Measurements from ENCODE around the gene BRF1. TPM values are rescaled to one million over a fixed set of nuclear protein-coding genes. Genes with fewer than 3 reads are reported as not detected.

The BRF1 gene
- total RNA-seq, 1 donor from 2014 or later, result 47.7 TPM

DNA sequence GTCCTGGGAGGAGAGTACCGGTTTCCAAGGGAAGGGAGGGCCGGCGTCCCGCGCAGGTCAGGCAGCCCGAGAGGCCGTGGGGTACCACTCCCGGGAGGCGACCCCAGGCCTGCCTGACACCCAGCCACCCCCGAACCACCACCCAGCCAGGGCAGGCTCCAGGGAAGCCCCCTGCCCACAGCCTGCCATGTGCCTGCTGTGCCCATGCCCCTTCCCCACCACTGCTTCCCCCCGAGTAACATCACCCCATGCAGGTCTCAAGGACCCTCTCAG lies 122.0 kb downstream of the BRF1 start:
- TF ChIP-seq, protein P1, sequence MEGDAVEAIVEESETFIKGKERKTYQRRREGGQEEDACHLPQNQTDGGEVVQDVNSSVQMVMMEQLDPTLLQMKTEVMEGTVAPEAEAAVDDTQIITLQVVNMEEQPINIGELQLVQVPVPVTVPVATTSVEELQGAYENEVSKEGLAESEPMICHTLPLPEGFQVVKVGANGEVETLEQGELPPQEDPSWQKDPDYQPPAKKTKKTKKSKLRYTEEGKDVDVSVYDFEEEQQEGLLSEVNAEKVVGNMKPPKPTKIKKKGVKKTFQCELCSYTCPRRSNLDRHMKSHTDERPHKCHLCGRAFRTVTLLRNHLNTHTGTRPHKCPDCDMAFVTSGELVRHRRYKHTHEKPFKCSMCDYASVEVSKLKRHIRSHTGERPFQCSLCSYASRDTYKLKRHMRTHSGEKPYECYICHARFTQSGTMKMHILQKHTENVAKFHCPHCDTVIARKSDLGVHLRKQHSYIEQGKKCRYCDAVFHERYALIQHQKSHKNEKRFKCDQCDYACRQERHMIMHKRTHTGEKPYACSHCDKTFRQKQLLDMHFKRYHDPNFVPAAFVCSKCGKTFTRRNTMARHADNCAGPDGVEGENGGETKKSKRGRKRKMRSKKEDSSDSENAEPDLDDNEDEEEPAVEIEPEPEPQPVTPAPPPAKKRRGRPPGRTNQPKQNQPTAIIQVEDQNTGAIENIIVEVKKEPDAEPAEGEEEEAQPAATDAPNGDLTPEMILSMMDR (conservative IDR thresholded peaks at IDR 0.05), result no peak
- peak overlapping the region; percentile 67 for H3K4me3 Mint-ChIP-seq

DNA sequence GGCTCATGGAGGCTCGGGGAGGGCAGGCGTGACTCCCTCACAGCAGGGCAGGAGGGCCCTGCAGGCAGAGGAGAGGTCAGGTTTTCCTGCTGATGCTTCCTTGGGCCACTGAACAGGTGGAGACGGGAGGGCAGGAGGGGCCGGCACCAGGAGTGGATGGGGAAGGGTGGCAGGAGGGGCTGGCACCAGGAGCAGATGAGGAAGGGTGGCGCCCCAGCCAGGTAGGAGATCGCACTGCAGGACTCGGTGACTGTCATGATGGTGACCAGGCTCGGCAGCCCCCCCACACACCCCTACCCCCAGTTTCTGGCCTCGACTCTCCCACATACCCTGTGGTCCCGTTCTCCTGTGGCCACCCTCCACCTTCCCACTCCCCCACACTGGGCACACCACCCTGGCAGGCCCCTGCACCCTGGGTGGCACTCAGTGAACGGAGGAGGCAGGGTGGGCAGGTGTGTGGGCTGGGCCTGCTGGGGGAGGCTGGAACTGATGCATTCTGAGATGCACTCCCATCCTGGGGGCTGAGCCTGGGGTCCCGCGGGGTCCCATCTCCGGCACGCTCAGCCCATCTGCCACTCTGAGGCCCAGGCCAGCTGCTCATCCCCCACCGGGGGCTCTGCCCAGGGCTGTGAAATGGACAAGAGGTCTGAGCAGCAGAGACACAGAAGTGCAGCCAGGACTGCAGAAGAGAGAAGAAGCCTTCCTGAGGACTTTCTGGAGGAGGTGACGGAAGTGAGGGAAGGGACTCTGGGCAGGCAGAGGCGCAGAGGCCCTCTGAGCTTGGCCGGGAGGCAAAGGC lies 122.5 kb downstream of the BRF1 start:
- H3K27me3 Mint-ChIP-seq, result no peaks in the 10 kb centered on the region
- DNase-seq (ENCODE audit: extremely low spot score, unreplicated experiment), result no peak
- TF ChIP-seq, protein P1 (conservative IDR thresholded peaks at IDR 0.05), result no peak
- H3K4me1 Mint-ChIP-seq (ENCODE audit: unreplicated experiment), result no peaks in the 10 kb centered on the region
- H3K9me3 Mint-ChIP-seq, result no peaks in the 10 kb centered on the region
- no peak overlapping the region for H3K27ac Mint-ChIP-seq
- H3K4me3 Mint-ChIP-seq, result peak overlapping the region; percentile 67
- no peaks in the 10 kb centered on the region for H3K36me3 Mint-ChIP-seq

More for the DNA sequence above, 122.0 kb downstream of the BRF1 start:
- no peaks in the 10 kb centered on the region for H3K9me3 Mint-ChIP-seq
- peaks cover 5% of the 10 kb centered on the region for H3K27me3 Mint-ChIP-seq
- no peaks in the 10 kb centered on the region for H3K4me1 Mint-ChIP-seq (ENCODE audit: unreplicated experiment)
- no peak overlapping the region for H3K27ac Mint-ChIP-seq
- no peaks in the 10 kb centered on the region for H3K36me3 Mint-ChIP-seq
- no peak for DNase-seq (ENCODE audit: extremely low spot score, unreplicated experiment)

DNA sequence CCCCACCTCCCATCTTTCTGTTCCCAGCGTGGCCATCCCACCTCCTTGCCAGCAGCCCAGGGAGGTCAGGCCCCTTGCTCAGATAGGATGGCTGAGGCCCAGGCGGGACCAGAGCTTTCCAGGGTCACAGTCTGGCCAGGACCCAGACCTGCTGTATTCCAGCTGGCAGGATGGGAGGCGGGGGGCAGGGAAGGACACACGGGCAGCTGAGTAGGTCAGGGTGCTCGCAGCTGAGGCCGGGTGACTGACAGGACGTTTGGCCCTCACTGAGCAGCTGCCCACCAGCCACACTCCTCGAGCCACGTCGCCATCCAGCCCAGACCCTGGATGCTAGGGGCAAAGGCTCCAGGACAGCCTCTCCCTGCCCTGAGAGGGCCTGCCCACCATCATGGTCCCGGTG lies 123.7 kb downstream of the BRF1 start:
- Mint-ChIP-seq H3K27ac (no peak overlapping the region), H3K4me1 (ENCODE audit: unreplicated experiment) (no peaks in the 10 kb centered on the region), H3K36me3 (no peaks in the 10 kb centered on the region), H3K27me3 (no peaks in the 10 kb centered on the region), H3K4me3 (no peak overlapping the region), H3K9me3 (no peaks in the 10 kb centered on the region)
- TF ChIP-seq, protein P1 (conservative IDR thresholded peaks at IDR 0.05), result no peak
- no peak for DNase-seq (ENCODE audit: extremely low spot score, unreplicated experiment)

DNA sequence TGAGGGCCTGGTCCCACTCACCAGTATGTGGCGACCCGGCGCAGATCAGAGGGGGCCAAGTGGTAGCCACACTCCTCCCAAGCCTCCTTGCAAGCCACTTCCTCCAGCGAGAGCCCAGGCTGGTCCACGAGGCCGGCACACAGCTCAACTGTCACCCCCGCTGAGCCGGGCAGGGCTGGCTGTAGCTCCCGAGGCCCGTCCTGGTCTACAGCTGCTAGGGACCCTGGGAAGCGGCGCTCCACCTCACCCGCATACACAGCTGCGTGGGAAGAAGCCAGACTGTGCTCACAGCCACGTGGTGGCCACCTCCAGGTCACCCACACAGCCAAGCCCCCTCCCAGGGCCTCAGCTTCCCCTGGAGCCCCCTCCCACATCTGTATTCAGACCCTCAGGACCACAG lies 124.3 kb downstream of the BRF1 start:
- Mint-ChIP-seq H3K4me3 (no peak overlapping the region), H3K36me3 (no peaks in the 10 kb centered on the region), H3K27me3 (no peaks in the 10 kb centered on the region), H3K4me1 (ENCODE audit: unreplicated experiment) (no peaks in the 10 kb centered on the region), H3K27ac (no peak overlapping the region), H3K9me3 (no peaks in the 10 kb centered on the region)
- TF ChIP-seq, protein P1 (conservative IDR thresholded peaks at IDR 0.05), result no peak
- no peak for DNase-seq (ENCODE audit: extremely low spot score, unreplicated experiment)

DNA sequence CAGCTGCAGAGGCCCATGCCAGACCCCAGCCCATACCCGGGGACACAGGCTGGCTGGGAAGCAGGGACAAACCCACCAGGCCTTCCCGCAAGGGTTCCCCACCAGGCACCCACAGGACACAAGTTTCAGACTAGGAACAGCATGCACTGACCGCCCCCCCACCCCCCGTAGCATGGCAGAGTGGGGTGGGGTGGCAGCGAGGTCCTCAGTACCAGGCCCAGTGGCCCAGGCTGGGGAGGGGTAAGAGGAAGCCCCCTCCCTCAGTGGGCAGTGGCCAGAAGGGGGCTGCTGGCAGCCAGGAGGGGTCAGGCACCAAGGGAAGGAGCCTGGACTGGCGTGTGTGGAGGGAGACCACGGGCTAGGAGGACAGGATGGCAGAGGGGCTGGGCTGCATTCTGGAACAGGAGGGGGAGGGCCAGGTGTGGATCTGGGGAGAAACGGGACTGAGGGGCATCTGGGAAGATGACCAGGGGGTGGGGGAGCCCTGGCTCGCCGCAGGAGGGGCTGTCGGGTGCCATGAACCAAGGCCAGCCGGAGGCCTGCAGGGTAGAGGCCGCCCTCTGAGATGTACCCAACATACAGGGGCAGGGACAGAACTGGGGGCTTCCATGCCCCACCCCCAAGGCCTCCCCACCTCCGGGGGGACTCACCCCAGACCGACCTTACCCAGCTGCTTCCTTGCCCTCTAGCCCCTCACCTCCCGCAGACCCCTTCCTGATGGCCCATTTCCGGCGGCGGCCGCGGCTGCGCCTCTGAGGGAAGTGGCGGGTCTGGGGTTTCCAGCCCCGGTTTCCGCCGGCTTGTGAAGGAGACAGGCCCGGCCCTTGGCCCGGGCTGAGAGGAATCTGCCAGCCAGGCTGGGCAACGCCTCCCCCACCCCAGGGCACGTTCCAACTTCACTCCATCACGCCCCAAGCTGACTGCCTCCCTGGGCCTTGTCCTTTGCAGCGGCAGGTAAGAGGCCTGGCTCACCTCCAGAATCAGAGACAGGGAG lies 126.6 kb downstream of the BRF1 start:
- Mint-ChIP-seq H3K27me3 (peaks cover 8% of the 10 kb centered on the region), H3K4me1 (ENCODE audit: unreplicated experiment) (no peaks in the 10 kb centered on the region), H3K9me3 (no peaks in the 10 kb centered on the region), H3K27ac (no peak overlapping the region), H3K36me3 (no peaks in the 10 kb centered on the region), H3K4me3 (no peak overlapping the region)
- TF ChIP-seq, protein P1 (conservative IDR thresholded peaks at IDR 0.05), result no peak
- no peak for DNase-seq (ENCODE audit: extremely low spot score, unreplicated experiment)
